Measurements from ENCODE around the gene KRT1.

Gene KRT1

GRCh38 chr12:52636189-52636588 is 44.0 kb downstream of the KRT1 start:
- DNase-seq (ENCODE audit: low read depth in 2 of 2) = no peak

GRCh38 chr12:52634266-52635056 is 45.7 kb downstream of the KRT1 start:
- DNase-seq (ENCODE audit: low read depth in 2 of 2) = no peak

GRCh38 chr12:52633383-52633782 is 46.8 kb downstream of the KRT1 start:
- no peak for DNase-seq (ENCODE audit: low read depth in 2 of 2)

GRCh38 chr12:52632656-52633055 is 47.6 kb downstream of the KRT1 start:
- DNase-seq (ENCODE audit: low read depth in 2 of 2) = no peak

GRCh38 chr12:52631676-52632459 is 48.3 kb downstream of the KRT1 start:
- DNase-seq (ENCODE audit: low read depth in 2 of 2) = no peak

GRCh38 chr12:52631264-52631663 is 48.9 kb downstream of the KRT1 start:
- no peak for DNase-seq (ENCODE audit: low read depth in 2 of 2)

- DNase-seq (ENCODE audit: low read depth in 2 of 2) = no peak
Observed at GRCh38 chr12:52630599-52631200, 49.5 kb downstream of the KRT1 start.

GRCh38 chr12:52630008-52630500 is 50.2 kb downstream of the KRT1 start:
- DNase-seq (ENCODE audit: low read depth in 2 of 2) = no peak

GRCh38 chr12:52629281-52630007 is 50.8 kb downstream of the KRT1 start:
- DNase-seq (ENCODE audit: low read depth in 2 of 2) = no peak

GRCh38 chr12:52628841-52629240 is 51.4 kb downstream of the KRT1 start:
- DNase-seq (ENCODE audit: low read depth in 2 of 2) = no peak

GRCh38 chr12:52628111-52628507 is 52.1 kb downstream of the KRT1 start:
- DNase-seq (ENCODE audit: low read depth in 2 of 2) = no peak

- no peak for DNase-seq (ENCODE audit: low read depth in 2 of 2)
Observed at GRCh38 chr12:52627395-52628110, 52.7 kb downstream of the KRT1 start.

All from stimulated activated CD4-positive, alpha-beta T cell treated with anti-CD3 and anti-CD28 coated beads, Interleukin-4, amount 100 ng/mL, for 48 hours (primary cell).